ENCODE data around the gene RPL36AL.

RPL36AL gene

DNA sequence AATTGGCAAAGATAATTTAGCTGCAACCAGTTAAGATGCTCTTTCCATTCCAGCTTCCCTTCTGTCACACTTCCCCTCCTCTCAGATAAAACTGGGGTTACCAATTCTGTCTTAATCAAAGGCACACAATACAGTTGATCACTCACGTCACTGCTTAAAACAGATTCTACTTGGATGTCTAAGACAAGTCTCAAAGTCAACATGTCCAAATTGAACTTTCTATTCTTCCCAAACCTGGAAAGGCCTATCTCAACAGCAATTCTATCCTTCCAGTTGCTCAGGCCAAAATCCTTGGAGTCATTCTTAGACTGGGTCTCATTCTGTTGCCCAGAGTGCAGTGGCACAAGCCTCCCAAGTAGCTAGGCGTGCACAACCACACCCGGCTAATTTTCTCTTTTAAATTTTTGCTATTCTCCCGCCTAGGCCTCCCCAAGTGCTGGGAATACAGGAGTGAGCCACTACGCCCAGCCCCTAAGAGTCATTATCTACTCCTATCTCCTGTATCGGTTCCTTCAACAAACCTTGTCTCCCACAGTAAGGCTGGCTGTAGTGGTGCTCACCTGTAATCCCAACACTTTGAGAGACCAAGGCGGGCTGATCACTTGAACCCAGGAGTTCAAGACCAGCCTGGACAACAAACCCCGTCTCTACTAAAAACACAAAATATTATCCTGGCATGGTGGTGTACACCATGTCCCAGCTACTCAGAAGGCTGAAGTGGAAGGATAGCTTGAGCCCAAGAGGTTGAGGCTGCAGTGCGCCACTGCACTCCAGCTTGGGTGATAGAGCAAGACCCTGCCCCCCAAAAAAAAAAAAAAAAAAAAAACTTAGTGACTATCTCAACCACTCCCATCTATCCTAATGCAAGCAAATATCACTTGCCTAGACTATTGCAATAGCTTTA, 39.0 kb downstream of the RPL36AL start:
- DNase-seq (ENCODE audit: low read depth), result no peak

GRCh38 chr14:49579841-49580240, 40.6 kb downstream of the RPL36AL start:
- no peak for DNase-seq (ENCODE audit: low read depth)

- DNase-seq (ENCODE audit: low read depth), result no peak
These were observed 42.3 kb downstream of the RPL36AL start for GRCh38 chr14:49578141-49578540.

GRCh38 chr14:49574038-49574437, 46.4 kb downstream of the RPL36AL start:
- no peak for DNase-seq (ENCODE audit: low read depth)

DNA sequence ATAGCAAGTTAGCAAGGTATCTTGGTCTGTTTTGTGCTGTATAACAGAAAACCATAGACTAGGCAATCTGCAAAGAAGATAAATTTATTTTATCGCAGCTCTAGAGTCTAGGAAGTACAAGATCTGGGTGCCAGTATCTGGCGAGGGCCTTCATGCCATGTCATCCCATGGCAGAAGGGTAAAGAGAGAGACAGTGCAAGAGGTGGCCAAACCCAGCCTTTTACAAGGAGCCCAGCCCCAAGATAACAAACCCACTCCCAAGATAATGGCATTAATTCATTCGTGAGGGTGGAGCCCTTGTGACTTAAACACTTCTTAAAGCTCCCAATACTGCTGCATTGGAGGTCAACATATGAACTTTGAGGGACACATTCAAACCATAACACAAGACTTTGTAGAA, 51.1 kb downstream of the RPL36AL start:
- DNase-seq (ENCODE audit: low read depth), result no peak
